GM08714 (cell line): ENCODE results near the gene PARP6.

Experiments used
- H3K4me3 ChIP-seq: fragments of 200-500 bp; sonication (Bioruptor generic); 2 replicates; pipeline ENCODE4 v1.5.1; 2014; ENCODE audit warnings: mild to moderate bottlenecking, low read length, inconsistent platforms
- ZNF274 ChIP-seq: IDR thresholded peaks from 2 replicates; pipeline ENCODE4 v1.6.1; 2012; ENCODE audit warnings: mild to moderate bottlenecking, low read depth, low read length

Gene PARP6

DNA sequence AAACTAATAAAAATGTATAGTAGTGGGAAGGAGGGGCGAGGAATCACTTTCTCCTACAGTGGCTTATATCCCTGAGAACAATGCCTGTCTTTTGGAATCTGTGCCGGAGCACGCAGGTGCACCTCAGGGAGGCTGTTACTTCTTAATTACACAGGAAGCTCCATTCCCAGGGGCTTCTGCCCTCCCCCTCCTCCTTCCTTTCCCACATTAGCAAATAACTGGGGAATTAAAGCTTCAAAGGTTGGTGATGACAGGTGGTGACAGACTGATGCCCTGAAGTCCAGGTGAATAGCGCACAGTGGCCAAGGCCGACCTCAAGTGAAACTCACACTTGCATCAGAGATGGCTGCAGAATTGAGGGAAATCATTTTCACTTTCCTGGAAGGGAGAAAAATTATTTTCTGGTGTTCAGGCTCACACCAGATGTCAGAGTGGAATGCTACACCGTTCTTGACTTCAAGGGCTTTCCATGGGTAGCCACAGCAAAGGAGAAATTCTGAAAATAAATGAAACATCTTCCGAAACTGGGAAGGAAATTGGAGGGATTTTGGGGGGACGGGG, 78.4 kb downstream of the PARP6 start:
- no peak overlapping the region for H3K4me3 ChIP-seq
- TF ChIP-seq ZNF274 = no peak

DNA sequence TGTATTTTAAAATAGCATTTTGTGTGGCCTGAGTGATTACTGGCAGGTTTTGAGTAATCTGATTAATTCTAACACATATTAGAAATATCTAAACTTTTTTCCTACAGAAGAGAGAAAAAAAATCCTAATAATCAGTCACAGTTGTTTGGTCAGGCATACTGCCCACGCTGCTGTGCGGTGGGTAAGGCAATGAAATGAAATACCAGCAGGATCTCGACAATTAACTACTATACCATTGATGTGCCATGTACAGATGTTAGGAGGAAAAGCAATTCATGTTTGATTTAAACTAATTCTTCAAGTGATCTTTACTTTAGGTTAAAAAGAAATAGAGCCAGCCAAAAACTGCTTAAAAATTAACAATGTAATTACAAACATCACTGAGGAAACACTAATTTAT, 79.9 kb downstream of the PARP6 start:
- H3K4me3 ChIP-seq = no peak overlapping the region
- no peak for TF ChIP-seq ZNF274
